Ovary (tissue), 3 donors: Measurements from ENCODE around the gene MYO1H.

ENCODE experiments used
- CTCF ChIP-seq, 3 donors: fragments of 450-650 bp in 2 of 3; fragments of 200-600 bp in 1 of 3; IDR thresholded peaks; one replicate each; pipeline versions ENCODE4 v1.5.1 to v1.8.0; 2016 to 2022; ENCODE audit warnings: antibody characterized with exemption in 3 of 3, mild to moderate bottlenecking in 1 of 3
- POLR2A ChIP-seq: fragments of 450-650 bp; IDR thresholded peaks from one replicate; pipeline ENCODE4 v1.6.1; 2017; ENCODE audit warnings: antibody characterized with exemption, mild to moderate bottlenecking, moderate library complexity
- donor health status: DM: no; HTN: no; CAD: no.

DNA sequence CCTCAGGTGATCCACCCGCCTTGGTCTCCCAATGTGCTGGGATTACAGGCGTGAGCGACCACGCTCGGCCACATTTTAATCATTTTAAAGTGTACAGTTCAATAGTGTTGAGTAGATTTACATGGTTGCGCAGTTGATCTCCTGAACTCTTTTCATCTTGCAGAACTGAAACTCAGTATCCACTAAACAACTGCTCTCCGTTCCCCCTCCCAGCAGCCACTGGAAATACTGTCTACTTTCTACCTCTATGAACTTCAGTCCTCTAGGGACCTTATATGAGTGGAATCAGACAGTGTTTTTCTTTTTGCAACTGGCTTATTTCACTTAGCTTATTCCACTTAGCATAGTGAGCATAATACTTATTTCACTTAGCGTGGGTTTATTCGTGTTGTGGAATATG is 75.7 kb downstream of the MYO1H start:
- TF ChIP-seq CTCF (IDR thresholded peaks at IDR 0.05), result no peak
- TF ChIP-seq POLR2A, result no peak
